DMS 273 (cell line): Measurements from ENCODE around the gene SPATA31C1.
A peak's percentile ranks its signal among the peaks of the same experiment; 100 is the strongest.
"Not testable (repeated sequence)": the region's sequence is repeated elsewhere in the genome, so short reads cannot be mapped to it uniquely, and the experiment has no call there.

Experiments used
- DNase-seq: peaks from one replicate; lab custom pipeline; 2025; ENCODE audit not compliant: unreplicated experiment; lab: John Stamatoyannopoulos, UW

Gene SPATA31C1

GRCh38 chr9:87934444-87934843, 16.7 kb downstream of the SPATA31C1 start:
- not testable (repeated sequence) for DNase-seq

GRCh38 chr9:87937352-87937751, 19.6 kb downstream of the SPATA31C1 start:
- DNase-seq, result not testable (repeated sequence)

- DNase-seq, result not testable (repeated sequence)
Measured at GRCh38 chr9:87937918-87938317, 20.2 kb downstream of the SPATA31C1 start.

- DNase-seq, result not testable (repeated sequence)
Measured at GRCh38 chr9:87938336-87938735, 20.6 kb downstream of the SPATA31C1 start.

- DNase-seq, result not testable (repeated sequence)
Measured at GRCh38 chr9:87939096-87939495, 21.3 kb downstream of the SPATA31C1 start.

GRCh38 chr9:87944096-87944495, 26.3 kb downstream of the SPATA31C1 start:
- DNase-seq, result no peak

- no peak for DNase-seq
Measured at GRCh38 chr9:87944682-87945081, 26.9 kb downstream of the SPATA31C1 start.

- DNase-seq, result no peak
Measured at GRCh38 chr9:87950296-87950695, 32.5 kb downstream of the SPATA31C1 start.

- peak; percentile 67 for DNase-seq
Measured at GRCh38 chr9:87950765-87951488, 33.2 kb downstream of the SPATA31C1 start.

- DNase-seq, result no peak
Measured at GRCh38 chr9:87954230-87954629, 36.5 kb downstream of the SPATA31C1 start.

GRCh38 chr9:87957839-87958238, 40.1 kb downstream of the SPATA31C1 start:
- DNase-seq, result no peak

- DNase-seq, result no peak
Measured at GRCh38 chr9:87958591-87958990, 40.8 kb downstream of the SPATA31C1 start.

- no peak for DNase-seq
Measured at GRCh38 chr9:87959916-87960581, 42.3 kb downstream of the SPATA31C1 start.

GRCh38 chr9:87963770-87964169, 46.0 kb downstream of the SPATA31C1 start:
- no peak for DNase-seq

GRCh38 chr9:87964826-87965225, 47.1 kb downstream of the SPATA31C1 start:
- no peak for DNase-seq

GRCh38 chr9:87968155-87968554, 50.4 kb downstream of the SPATA31C1 start:
- no peak for DNase-seq

- DNase-seq, result no peak
Measured at GRCh38 chr9:87970602-87971001, 52.8 kb downstream of the SPATA31C1 start.

- no peak for DNase-seq
Measured at GRCh38 chr9:87973122-87973521, 55.4 kb downstream of the SPATA31C1 start.
